GM06990 (cell line): ENCODE data around the gene EPS15.

Experiments used
- DNase-seq: peaks from one replicate; pipeline ENCODE4 v3.0.0-alpha.2; 2011; ENCODE audit not compliant: insufficient read length; ENCODE audit errors: extremely low read depth
- H3K27me3 ChIP-seq: replicated peaks from 2 replicates; pipeline ENCODE4 v1.6.0; 2011; ENCODE audit warnings: low read length; ENCODE audit not compliant: control insufficient read depth, insufficient read depth
- H3K36me3 ChIP-seq: 2 replicates; pipeline ENCODE4 v1.5.1; 2011; ENCODE audit warnings: low read length; ENCODE audit not compliant: control insufficient read depth, insufficient read depth
- H3K4me3 ChIP-seq: replicated peaks from 2 replicates; pipeline ENCODE4 v1.5.1; 2011; ENCODE audit warnings: low read depth, mild to moderate bottlenecking, control low read depth, low read length
- TF ChIP-seq, protein P1 (sequence below): IDR thresholded peaks from 2 replicates; pipeline ENCODE4 v1.5.1; 2011; ENCODE audit warnings: low read length, control low read depth, mild to moderate bottlenecking, inconsistent platforms; ENCODE audit not compliant: insufficient read depth, poor library complexity, severe bottlenecking

EPS15 gene

DNA sequence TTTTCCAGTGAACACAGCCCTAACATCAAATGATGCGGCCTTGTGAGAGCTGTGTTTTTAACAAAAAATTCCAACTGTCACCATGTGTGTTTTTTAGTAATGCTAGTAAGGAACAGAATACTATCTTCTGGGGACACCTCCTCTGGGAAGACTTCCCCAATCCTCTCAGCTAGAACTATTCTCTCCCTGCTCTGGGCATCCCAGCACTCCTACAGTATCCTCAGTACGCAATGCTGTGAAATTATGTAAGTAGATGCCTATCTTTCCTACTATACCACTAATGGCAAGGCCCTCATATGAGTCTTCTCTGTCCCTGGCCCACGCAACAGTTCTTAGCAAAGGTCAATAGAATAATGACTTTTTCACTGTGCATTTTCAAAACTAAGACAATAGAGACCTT lies 169.2 kb downstream of the EPS15 start:
- Histone ChIP-seq H3K27me3 (0 out of 2 replicates have a peak, but pooled peaks cover 1% of the 10 kb centered on the region), H3K36me3 (no peaks in the 10 kb centered on the region; the same call in 1 of the 2 replicates), H3K4me3 (no peak overlapping the region)
- TF ChIP-seq, protein P1, sequence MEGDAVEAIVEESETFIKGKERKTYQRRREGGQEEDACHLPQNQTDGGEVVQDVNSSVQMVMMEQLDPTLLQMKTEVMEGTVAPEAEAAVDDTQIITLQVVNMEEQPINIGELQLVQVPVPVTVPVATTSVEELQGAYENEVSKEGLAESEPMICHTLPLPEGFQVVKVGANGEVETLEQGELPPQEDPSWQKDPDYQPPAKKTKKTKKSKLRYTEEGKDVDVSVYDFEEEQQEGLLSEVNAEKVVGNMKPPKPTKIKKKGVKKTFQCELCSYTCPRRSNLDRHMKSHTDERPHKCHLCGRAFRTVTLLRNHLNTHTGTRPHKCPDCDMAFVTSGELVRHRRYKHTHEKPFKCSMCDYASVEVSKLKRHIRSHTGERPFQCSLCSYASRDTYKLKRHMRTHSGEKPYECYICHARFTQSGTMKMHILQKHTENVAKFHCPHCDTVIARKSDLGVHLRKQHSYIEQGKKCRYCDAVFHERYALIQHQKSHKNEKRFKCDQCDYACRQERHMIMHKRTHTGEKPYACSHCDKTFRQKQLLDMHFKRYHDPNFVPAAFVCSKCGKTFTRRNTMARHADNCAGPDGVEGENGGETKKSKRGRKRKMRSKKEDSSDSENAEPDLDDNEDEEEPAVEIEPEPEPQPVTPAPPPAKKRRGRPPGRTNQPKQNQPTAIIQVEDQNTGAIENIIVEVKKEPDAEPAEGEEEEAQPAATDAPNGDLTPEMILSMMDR: no peak
- no peak for DNase-seq

DNA sequence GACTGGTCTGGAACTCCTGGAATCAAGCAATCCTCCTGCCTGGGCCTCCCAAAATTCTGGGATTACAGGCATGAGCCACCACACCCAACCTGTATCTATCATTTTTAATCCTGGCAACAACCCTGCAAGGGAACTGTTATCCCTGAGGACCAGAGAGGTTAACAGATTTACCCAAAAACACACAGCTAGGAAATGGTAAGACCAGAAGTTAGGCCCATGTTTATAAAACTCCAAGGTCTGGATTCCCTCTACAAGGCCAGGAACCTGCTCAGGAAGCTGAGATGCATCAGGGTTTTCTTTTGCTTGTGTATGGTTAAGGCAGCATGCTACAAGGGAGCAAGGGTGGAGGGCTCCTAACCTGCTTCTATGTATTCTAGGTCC lies 170.9 kb downstream of the EPS15 start:
- Histone ChIP-seq H3K27me3 (peaks cover 1% of the 10 kb centered on the region), H3K36me3 (no peaks in the 10 kb centered on the region; the same call in 1 of the 2 replicates), H3K4me3 (no peak overlapping the region)
- no peak for DNase-seq
- TF ChIP-seq, protein P1: no peak

GRCh38 chr1:51347398-51348146 lies 171.5 kb downstream of the EPS15 start:
- no peak overlapping the region for H3K4me3 ChIP-seq
- TF ChIP-seq, protein P1: no peak
- DNase-seq: no peak
- peaks cover 1% of the 10 kb centered on the region for H3K27me3 ChIP-seq
- H3K36me3 ChIP-seq: no peaks in the 10 kb centered on the region; the same call in 1 of the 2 replicates

- TF ChIP-seq, protein P1: no peak
- Histone ChIP-seq H3K27me3 (peaks cover 1% of the 10 kb centered on the region), H3K36me3 (no peaks in the 10 kb centered on the region; the same call in 1 of the 2 replicates), H3K4me3 (no peak overlapping the region)
- no peak for DNase-seq
Measured at GRCh38 chr1:51346086-51346942, 172.8 kb downstream of the EPS15 start.

GRCh38 chr1:51345300-51345687 lies 173.8 kb downstream of the EPS15 start:
- Histone ChIP-seq H3K36me3 (no peaks in the 10 kb centered on the region; the same call in 1 of the 2 replicates), H3K4me3 (no peak overlapping the region), H3K27me3 (peaks cover 1% of the 10 kb centered on the region)
- TF ChIP-seq, protein P1: no peak
- no peak for DNase-seq
